HG03135 (cell line): ENCODE results near the gene EHBP1L1.

Experiments
- ATAC-seq: cut with Tn5 transposase; IDR thresholded peaks from one replicate; pipeline ENCODE4 v1.9.1; 2021; ENCODE audit warnings: mild to moderate bottlenecking, moderate library complexity; ENCODE audit not compliant: unreplicated experiment

Gene EHBP1L1

GRCh38 chr11:65575568-65576231 lies at the start of gene EHBP1L1:
EHBP1L1 (plus strand) TSS chr11:65576053; CDS start chr11:65576303, 250 bp downstream.
- no peak for ATAC-seq

DNA sequence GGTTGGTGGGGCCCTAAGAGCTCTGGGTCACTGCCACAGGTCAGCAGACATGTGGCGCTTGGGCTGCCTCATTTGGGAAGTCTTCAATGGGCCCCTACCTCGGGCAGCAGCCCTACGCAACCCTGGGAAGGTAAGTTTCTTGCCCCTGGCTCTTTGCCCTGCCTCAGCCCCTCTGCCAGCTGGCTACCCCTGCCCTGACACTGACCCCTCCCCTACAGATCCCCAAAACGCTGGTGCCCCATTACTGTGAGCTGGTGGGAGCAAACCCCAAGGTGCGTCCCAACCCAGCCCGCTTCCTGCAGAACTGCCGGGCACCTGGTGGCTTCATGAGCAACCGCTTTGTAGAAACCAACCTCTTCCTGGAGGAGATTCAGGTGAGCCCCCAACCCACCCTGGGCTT lies 49.1 kb upstream of the EHBP1L1 start:
- ATAC-seq: no peak

DNA sequence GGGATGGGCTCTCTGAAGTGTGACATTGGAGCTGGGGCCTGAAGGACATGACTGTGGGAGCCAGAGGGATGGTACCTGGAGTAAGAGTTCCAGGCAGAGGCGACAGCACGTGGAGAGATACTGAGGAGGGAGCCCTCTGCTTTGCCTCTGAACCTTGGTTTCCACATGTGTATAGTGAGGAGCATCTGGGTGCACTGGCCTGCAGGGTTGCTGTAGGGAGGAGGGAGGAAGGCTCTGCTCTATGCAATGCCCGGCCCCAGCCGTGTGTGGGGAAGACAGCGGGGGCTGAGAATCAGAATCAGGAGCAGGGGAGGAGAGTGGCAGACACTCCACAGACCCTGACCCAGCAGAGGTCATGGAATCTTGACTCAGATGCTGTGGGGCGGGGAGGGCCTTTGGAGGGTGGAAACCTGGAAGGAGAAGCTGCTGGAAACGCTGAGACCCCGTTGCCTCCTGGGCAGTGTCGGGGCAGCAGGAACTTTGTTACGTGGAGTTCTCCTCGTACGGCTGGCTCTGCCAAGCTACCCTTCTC lies 47.0 kb upstream of the EHBP1L1 start:
- ATAC-seq: no peak

DNA sequence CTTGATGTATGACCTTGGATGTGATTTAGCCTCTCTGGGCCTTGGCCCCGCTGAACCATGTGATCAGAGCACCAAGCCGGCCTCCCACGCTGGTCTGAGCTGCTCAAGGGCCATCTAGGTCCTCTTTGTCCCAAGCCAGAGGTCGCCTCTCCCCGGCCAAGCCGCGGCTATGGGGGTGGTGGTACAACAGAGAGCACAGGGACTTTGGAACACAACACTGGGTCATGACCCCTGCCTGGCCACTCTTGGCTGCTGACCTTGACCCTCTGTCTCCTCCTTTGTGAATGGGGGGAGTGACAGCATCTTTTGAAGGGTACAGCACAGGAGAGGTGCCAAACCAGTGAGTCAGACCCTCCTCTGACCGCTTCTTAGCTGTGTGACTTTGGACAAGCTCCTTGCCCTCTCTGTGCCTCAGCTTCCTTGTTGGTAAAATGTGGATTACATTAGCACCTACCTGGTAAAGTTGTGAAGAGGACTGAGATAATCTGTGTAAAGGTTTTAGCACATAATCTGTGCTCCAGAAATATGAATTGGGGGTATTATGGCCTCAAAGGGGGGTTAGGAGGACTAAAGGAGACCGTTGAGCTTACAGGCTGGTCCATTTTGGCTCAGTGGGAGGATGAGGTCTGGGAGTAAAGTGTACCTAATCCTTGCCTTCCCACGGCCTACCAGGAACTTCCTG lies 46.2 kb upstream of the EHBP1L1 start:
- ATAC-seq: no peak

DNA sequence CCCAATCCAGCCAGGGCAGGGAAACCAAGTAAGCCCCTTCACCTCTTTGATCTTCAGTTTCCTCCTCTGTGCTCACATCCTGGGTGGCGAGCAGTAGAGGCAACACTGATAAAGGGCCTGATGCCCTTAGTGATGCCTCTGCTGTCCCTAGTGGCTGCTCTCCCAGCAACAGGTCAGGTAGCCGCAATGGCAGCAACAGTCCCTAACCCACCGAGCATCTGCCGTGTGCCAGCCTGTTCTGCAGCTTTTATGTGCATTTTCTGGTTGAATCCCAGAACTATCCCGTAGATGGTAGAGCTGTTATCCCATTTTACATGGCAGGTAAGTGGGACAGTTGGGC lies 45.7 kb upstream of the EHBP1L1 start:
- ATAC-seq: no peak

DNA sequence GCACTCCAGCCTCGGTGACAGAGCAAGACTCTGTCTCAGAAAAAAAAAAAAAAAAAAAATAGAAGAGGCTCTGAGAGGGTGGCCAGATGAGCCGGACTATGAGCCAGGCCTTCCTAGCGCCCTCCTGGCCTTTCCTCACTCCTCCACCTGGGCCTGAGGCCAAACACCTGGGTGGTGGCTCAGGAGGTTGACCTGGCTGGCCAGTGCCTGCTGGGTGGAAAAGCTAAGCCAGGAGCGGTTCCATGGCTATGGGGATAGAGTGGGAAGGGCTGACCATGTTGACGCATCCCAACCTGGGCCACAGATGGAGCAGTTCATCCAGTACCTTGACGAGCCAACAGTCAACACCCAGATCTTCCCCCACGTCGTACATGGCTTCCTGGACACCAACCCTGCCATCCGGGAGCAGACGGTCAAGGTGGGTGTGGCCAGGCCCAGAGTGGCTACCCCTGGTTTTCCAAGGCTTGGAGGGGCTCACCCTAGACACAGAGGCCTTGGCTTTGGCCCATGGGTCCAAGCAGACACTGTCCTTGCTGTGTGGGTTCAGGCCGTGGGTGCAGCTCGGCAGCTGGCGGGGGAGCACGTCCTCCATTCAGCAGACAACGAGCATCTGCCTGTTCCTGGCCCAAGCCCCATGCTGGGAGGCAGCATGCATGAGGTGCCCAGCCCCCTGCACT lies 43.3 kb upstream of the EHBP1L1 start:
- no peak for ATAC-seq

- no peak for ATAC-seq
Observed at GRCh38 chr11:65535102-65535501, 40.8 kb upstream of the EHBP1L1 start.

DNA sequence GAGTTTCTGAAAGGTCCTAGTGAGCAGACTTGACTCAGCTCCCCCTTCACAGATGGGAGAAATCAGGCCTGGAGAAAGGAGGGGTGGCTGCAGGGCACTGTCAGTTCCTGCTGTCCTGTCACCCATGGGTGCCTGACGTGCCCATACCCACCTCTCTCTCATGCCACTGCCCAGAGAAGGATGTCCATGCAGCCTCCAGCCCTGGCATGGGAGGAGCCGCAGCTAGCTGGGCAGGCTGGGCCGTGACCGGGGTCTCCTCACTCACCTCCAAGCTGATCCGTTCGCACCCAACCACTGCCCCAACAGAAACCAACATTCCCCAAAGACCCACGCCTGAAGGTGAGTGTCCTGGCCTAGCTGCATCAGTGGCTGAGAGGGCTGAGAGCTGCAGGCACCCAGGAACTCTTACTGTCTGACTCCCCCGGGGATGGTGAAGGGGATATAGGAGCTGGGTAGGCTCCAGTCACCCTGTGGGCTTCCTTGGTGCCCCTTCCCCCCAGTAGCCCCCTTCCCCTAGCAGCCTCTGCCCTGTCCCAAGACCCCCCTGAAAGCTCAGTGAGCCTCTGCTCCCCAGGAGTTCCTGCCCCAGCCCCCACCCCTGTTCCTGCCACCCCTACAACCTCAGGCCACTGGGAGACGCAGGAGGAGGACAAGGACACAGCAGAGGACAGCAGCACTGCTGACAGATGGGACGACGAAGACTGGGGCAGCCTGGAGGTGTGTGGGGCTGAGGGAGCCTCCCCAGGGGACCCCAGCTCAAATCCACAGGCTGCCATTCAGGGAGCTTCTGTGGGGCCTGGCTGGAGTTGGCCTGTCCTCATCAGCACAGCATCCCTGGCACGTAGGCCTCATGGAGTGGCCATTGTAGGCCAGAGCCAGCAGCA lies 39.2 kb upstream of the EHBP1L1 start:
- ATAC-seq: no peak

- ATAC-seq: no peak
Observed at GRCh38 chr11:65537296-65537597, 38.6 kb upstream of the EHBP1L1 start.

- ATAC-seq: no peak
Observed at GRCh38 chr11:65537620-65538231, 38.1 kb upstream of the EHBP1L1 start.

GRCh38 chr11:65538232-65538914 lies 37.5 kb upstream of the EHBP1L1 start:
- no peak for ATAC-seq

- no peak for ATAC-seq
Observed at GRCh38 chr11:65538915-65539743, 36.7 kb upstream of the EHBP1L1 start.

- ATAC-seq: peak; percentile 50
Observed at GRCh38 chr11:65539744-65540289, 36.0 kb upstream of the EHBP1L1 start.

GRCh38 chr11:65540290-65541092 lies 35.4 kb upstream of the EHBP1L1 start:
- ATAC-seq: peak; percentile 64

DNA sequence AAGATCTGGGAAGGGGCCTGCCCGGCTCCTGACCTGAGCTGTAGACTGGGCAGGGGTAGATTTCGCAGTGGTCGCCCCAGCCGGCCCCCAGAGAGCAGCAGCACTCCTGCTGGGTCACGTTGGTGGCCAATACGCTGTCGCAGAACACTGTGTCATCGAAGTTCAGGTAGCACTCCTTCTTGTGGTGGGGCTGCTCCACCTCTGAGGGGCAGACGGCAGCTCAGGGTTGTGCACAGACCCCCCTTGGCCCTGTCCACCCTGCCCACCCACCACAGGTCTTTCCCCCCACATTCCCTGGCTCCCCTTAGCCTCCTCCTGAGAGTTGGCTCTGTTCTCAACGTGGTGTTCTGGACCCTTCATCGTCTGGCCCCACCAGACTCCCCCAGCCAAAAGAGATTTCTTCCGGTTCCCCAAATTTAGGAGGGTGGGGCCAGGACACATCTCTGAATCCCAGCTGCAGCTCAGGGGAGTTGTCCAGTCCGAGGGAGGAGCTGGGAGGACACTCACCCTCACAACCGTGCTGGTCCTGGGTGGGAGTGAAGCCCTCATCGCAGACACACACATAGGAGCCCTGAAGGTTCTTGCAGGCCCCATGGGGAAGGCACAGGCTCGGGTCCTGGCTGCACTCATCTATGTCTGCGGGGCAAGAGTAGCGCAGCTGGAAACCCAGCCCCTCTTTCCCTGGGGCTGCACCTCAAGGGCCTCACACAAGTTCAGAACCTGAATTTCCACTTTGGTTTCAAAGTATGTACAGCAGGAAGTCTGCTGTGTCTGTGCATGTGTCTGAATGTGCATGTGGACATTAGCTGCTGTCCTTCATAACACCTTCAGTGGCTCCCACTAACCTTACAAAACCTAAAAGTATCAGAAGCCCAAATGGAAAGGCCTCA lies 34.5 kb upstream of the EHBP1L1 start:
- no peak for ATAC-seq

- no peak for ATAC-seq
Observed at GRCh38 chr11:65542738-65543390, 33.0 kb upstream of the EHBP1L1 start.

- no peak for ATAC-seq
Observed at GRCh38 chr11:65545853-65546216, 30.0 kb upstream of the EHBP1L1 start.
